ENCODE results near the gene SDS.

DNA sequence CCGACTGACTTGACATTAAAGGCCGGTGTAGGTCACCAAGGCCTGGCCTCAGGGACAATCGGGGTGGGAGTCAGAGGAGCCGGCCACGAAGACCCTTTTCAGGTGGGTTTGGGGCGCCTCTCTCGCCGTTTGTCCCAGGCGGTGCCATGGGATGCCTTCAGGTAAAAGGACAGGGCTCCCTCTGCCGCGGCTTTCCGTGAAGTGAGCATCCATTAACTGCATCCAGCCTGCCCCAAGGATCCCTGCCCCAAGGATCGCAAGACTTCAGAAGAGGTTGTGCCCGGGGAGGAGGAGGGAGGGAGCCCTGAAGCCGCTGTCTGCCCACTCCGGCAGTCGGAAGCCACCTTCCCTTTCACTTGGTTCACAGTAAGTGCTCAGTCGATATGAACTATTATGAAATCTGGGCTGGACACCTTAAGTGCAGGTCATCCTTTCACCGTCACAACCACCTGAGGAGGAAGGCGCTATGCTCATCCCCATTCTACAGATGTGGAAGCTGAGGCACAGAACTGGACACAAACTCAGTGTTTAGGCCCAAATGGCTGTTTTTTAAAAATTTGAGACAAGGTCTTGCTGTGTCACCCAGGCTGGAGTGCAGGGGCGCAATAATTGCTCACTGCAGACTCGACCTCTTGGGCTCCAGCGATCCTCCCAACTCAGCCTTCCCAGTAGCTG is 964 bp downstream of the SDS start:
- TF ChIP-seq, protein P1, sequence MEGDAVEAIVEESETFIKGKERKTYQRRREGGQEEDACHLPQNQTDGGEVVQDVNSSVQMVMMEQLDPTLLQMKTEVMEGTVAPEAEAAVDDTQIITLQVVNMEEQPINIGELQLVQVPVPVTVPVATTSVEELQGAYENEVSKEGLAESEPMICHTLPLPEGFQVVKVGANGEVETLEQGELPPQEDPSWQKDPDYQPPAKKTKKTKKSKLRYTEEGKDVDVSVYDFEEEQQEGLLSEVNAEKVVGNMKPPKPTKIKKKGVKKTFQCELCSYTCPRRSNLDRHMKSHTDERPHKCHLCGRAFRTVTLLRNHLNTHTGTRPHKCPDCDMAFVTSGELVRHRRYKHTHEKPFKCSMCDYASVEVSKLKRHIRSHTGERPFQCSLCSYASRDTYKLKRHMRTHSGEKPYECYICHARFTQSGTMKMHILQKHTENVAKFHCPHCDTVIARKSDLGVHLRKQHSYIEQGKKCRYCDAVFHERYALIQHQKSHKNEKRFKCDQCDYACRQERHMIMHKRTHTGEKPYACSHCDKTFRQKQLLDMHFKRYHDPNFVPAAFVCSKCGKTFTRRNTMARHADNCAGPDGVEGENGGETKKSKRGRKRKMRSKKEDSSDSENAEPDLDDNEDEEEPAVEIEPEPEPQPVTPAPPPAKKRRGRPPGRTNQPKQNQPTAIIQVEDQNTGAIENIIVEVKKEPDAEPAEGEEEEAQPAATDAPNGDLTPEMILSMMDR (IDR thresholded peaks at IDR 0.05; ENCODE audit: low read depth, low read length), result no peak
- TF ChIP-seq POLR2A (IDR thresholded peaks at IDR 0.05; ENCODE audit: extremely low read depth, insufficient read length), result no peak

All from NB4 (cell line).